ENCODE data around the gene AGRN.
"Not testable (repeated sequence)": the region's sequence is repeated elsewhere in the genome, so short reads cannot be mapped to it uniquely, and the experiment has no call there.

Gene AGRN

GRCh38 chr1:1054099-1054700, 34.3 kb downstream of the AGRN start:
- DNase-seq, result no peak

- DNase-seq, result no peak
Measured at GRCh38 chr1:1054971-1055370, 35.1 kb downstream of the AGRN start.

- no peak for DNase-seq
Measured at GRCh38 chr1:1055841-1056736, 36.2 kb downstream of the AGRN start.

- DNase-seq, result not testable (repeated sequence)
Measured at GRCh38 chr1:1057769-1058087, 37.8 kb downstream of the AGRN start.

- no peak for DNase-seq
Measured at GRCh38 chr1:1058088-1058905, 38.4 kb downstream of the AGRN start.

GRCh38 chr1:1058921-1059493, 39.1 kb downstream of the AGRN start:
- peak; percentile 43 for DNase-seq

- peak; percentile 89 for DNase-seq
Measured at GRCh38 chr1:1059494-1060280, 39.8 kb downstream of the AGRN start.

- no peak for DNase-seq
Measured at GRCh38 chr1:1060281-1061000, 40.5 kb downstream of the AGRN start.

GRCh38 chr1:1061682-1062345, 41.9 kb downstream of the AGRN start:
- DNase-seq, result no peak

GRCh38 chr1:1062348-1063163, 42.6 kb downstream of the AGRN start:
- DNase-seq, result no peak

GRCh38 chr1:1063261-1063944, 43.5 kb downstream of the AGRN start:
- no peak for DNase-seq

GRCh38 chr1:1063945-1064831, 44.3 kb downstream of the AGRN start:
- peak; percentile 87 for DNase-seq

GRCh38 chr1:1065265-1065939, 45.5 kb downstream of the AGRN start:
- DNase-seq, result no peak

GRCh38 chr1:1065940-1066304, 46.0 kb downstream of the AGRN start:
- DNase-seq, result not testable (repeated sequence)

- no peak for DNase-seq
Measured at GRCh38 chr1:1066403-1067283, 46.7 kb downstream of the AGRN start.

- DNase-seq, result no peak
Measured at GRCh38 chr1:1067284-1067859, 47.5 kb downstream of the AGRN start.
